Measurements from ENCODE around the gene GPATCH8. TPM values are rescaled to one million over a fixed set of nuclear protein-coding genes. Genes with fewer than 3 reads are reported as not detected.
A peak's percentile ranks its signal among the peaks of the same experiment; 100 is the strongest.

Gene GPATCH8
- total and polyA plus RNA-seq, 9 of the 15 experiments (the other 6 are each of a cell fraction or from before 2014, with no cell fraction given), result 10.6 to 29.6 (median 13.2) TPM

GRCh38 chr17:44503147-44504029, at the start of gene GPATCH8 (continued):
- TF ChIP-seq CTBP1 (IDR thresholded peaks at IDR 0.05; ENCODE audit: borderline replicate concordance) (peak; percentile 48; the same call in 1 of the 2 replicates), MTA3 (IDR thresholded peaks at IDR 0.05; ENCODE audit: borderline replicate concordance) (peak; percentile 14; the same call in 1 of the 2 replicates), NCOA2 (IDR thresholded peaks at IDR 0.05; ENCODE audit: partially characterized antibody in 2 of 2) (no peak), EWSR1 (IDR thresholded peaks at IDR 0.05; ENCODE audit: borderline replicate concordance, low read depth, partially characterized antibody) (no peak), POLR2G (IDR thresholded peaks at IDR 0.05; ENCODE audit: low read depth, low read length) (peak; percentile 85), E2F3 (CRISPR knock-in tag; IDR thresholded peaks at IDR 0.05) (no peak), ZBTB40 (IDR thresholded peaks at IDR 0.05) (peak; percentile 96), ZBTB40 (CRISPR knock-in tag; IDR thresholded peaks at IDR 0.05) (no peak), FIP1L1 (IDR thresholded peaks at IDR 0.05; ENCODE audit: low read depth, low read length, poor library complexity, severe bottlenecking) (no peak), ZNF639 (CRISPR knock-in tag; conservative IDR thresholded peaks at IDR 0.05 in 1 of 2, IDR thresholded peaks at IDR 0.05 in 1 of 2) (peak in 1 of 2 experiments; percentile 98; a peak in 2 of 4 replicates), STAT5A (IDR thresholded peaks at IDR 0.05; ENCODE audit: borderline replicate concordance, low read length) (no peak), NR2F6 (CRISPR knock-in tag; IDR thresholded peaks at IDR 0.05) (peak; percentile 74; the same call in 1 of the 2 replicates), ERF (CRISPR knock-in tag; IDR thresholded peaks at IDR 0.05) (0 out of 2 replicates have a peak, but pooled peaks have one; percentile 35), KAT7 (CRISPR knock-in tag; IDR thresholded peaks at IDR 0.05; ENCODE audit: borderline replicate concordance) (peak; percentile 91; the same call in 1 of the 2 replicates), ZNF583 (CRISPR knock-in tag; IDR thresholded peaks at IDR 0.05) (peak; percentile 37; the same call in 1 of the 2 replicates), SIRT6 (IDR thresholded peaks at IDR 0.05; ENCODE audit: low read depth, low read length) (no peak), U2AF2 (optimal IDR thresholded peaks at IDR 0.05; ENCODE audit: low read depth, low read length) (no peak)

Data from K562 (cell line).